COLO668 (cell line): ENCODE results near the gene GALNT9.

Experiments used
- DNase-seq: peaks from one replicate; lab custom pipeline; 2025; ENCODE audit not compliant: unreplicated experiment; lab: John Stamatoyannopoulos, UW

The GALNT9 gene

DNA sequence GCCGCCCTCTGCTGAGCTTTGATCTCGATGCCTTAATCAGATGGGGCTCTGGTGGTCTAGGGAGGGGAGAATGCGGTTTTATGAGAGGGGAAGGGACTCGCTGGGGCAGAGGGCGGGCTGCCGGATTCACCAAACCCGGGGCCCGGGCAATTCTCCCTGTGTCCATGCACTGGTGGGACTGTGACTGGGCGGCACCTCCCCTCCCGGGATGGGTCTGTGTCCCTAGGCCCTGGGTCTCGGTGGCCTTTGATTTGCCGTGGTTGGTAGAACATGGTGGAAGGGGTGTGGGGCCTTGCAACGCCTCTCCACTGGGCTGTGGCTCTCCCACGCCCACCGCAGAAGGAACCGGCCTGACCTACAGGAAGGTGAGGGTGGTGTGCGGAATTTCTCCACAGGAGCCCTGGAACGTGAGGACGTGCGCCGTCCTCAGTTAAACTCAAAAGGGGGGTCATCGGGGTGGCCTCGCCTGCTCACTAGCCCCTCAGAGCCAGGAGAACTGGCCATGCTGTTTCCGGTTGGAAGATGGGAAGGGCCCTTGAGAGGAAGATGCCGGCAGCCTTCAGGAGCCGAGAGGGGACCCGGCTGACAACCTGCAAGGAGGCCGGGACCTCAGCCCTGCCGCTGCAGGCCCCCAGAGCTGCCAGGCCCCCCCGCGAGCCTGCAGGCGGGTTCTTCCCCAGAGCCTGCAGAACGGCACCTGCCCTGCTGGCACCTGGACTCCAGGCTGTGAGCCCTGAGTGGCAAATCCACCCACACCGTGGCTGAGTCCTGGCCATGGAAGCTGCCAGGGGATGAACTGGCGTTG lies 141.5 kb downstream of the GALNT9 start:
- no peak for DNase-seq

- no peak for DNase-seq
Observed at GRCh38 chr12:132186857-132187620, 142.3 kb downstream of the GALNT9 start.

GRCh38 chr12:132186208-132186856 lies 143.1 kb downstream of the GALNT9 start:
- DNase-seq = no peak

DNA sequence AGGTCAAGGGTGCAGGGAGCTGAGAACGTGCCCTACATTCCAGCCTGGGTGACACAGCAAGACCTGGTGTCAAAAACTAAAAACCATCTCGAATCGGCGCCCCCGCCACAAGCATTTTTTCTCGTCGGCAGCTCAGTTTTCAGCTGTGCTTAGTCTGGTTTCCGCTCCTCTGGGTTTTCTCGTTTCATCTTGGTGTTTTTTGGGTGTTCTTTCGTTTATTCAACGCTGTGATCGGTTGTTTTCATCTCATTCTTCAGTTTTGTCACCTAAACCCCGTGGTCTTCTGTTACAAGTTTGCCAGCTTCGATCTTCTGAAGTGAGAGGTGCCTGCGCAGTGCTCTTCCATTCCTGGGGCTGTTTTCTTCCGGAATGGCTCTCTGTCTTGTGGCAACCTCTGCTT lies 143.7 kb downstream of the GALNT9 start:
- DNase-seq = no peak

DNA sequence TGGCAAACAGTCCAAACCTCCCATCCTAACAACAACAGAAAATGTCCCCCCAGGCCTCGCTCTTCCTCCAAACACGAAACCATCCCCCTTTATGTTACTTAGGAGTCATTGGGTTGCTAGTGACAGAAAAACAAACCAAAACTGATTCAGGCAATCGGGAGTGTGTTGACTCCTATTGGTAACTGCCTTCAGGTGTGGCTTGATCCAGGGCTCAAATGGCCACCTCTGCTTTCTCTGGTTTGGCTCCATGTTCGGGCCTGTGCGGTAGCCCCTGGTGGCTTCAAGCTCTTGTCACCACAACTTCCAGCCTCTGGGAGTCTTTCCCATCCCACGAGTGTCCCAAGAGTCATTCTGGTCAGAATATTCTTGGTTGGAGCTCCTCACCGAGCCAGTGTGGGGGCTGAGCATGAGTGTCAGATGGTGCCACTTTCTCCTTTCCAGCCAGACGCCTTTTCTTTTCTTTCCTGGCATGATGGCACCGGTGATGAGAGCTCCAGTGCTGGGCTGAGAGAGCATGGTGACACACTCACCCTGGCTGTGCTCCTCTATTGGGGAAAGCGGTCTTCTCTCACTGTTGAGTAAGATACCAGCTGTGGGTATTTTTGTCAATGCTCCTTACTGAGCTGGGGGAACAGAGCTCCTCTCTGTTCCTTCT lies 146.6 kb downstream of the GALNT9 start:
- DNase-seq = no peak

- no peak for DNase-seq
Observed at GRCh38 chr12:132182206-132182710, 147.1 kb downstream of the GALNT9 start.

DNA sequence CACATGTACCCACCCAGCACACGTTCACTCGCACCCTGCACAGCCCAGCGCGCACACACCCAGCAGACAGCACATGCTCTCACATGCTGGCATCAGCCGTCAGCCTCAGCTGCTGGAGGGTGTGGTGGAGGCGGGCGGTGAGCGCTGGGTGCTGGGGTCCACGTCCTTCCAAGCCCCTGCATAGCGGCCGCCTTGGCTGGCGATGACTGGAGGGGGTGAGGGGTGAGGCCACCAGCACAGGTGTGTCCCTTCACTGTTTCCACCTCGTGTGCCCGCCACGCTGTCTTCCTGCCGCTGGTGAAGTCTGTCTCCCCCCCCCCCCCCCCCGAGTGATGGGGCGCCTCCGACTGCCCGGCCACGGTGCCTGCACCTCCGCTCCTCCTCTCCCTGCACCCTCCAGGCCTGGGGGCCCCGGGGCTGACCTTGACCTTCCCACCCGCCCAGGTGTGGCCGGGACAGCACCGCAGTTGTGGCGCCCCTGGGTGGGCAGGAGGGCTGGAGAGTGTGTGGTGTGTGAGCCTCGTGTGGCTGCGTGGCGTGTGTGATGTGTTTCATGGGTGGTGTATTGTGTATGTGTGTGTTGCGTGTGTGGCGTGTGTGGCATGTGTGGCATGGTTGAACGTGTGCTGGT lies 147.7 kb downstream of the GALNT9 start:
- DNase-seq = no peak

DNA sequence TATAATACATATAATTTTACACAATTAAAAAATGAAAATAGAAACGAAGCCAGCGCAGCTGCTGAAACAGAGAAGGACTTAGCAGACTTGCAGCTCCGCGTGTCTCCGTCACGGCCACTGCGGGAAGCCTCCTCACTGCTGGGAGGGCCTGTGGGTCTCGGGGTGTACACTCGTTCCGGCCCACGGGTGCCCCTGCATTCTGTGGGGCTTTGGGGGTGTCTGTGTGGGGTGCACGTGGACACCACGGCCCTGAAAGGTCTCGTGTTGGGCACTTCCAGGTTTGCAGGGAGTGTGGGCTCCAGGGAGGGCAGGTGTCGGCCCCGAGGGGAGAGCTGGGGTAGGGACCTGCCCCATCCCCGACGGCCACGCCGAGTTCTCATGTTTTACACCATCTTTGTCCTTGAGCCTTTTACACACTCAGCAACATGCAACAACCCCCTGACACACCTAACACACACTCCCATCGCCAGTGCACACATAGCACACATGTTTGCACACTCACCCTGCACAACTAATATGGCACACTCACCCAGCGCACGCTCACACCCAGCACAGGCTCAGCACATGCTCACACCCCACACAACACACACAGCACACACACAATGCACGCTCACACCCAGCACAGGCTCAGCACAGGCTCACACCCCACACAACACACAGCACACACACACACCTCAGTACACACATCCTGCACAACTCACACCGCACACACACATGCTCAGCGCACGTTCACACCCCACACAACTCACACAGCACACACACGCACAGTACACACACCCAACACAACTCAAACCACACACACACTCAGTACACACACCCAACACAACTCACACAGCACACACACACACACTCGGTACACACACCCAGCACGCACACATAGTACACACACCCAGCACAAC lies 148.5 kb downstream of the GALNT9 start:
- DNase-seq = no peak

DNA sequence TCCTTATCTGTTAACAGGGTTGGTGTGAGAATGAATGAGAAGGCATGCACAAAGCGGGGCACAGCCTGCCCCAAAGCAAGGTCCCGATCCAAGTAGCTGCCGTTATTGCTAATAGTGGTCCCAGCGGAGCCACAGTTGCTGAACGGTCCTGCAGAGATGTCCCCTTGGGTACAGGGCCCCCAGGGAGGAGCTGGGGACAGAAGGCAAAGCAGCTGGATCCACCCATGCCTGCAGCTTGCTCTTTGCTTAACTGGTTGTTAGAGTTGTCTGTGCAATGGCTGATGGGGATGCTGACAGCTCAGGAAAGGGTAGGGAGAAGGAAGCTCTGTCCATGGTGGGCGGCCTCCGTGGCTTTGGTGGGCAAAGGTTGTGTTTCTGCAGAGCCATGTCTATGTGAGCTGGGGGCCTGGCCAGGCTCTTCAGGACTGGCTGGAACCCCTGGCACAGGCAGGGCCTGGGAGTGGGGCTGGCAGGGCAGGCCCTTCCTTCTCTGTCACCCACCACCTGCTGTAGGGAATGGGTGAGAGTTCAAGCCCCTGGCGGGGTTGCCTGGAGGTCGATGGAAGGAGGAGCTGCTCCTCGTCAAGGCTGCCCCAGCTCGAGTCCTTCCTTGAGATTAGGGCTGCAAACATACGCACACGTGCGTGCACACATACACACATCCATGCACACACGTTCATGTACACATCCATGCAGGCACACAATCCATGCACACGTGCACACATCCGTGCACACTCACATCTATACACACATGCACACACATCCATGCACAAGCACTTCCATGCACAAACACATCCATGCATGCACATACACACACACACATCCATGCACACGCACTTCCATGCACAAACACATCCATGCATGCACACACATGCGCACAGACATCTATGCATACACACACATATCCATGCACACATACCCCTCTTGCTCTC lies 149.7 kb downstream of the GALNT9 start:
- DNase-seq = no peak

DNA sequence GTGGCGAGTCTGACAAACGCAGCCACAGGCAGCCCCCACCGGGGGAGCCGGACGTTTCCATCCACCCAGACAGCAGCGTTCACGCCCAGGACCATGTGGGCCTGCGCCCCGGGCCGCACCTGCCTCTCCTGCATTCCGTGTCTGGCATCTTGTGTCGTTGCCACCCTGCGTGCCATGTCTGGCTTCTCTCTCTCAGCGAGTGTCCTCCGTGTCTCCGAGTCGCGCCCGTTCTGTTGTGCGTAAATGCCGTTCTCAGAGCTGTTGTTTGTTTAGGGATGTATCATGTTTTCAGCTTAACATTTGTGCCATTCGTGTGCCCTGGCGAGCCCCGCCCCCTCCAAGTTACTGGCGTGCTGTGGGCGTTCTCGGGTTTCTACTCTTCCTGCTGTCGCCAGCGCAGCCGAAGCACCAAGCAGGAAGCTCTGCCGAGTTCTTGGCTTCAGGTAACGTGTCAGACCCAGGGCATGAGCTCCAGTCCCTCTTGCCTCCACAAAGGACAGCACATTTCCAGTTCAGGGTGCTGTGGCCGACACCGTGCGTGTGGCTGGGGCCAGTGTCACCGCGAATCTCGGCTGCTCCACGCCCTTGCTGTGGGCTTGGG lies 150.5 kb downstream of the GALNT9 start:
- DNase-seq = peak; percentile 63

- no peak for DNase-seq
Observed at GRCh38 chr12:132178316-132178715, 151.1 kb downstream of the GALNT9 start.

- DNase-seq = no peak
Observed at GRCh38 chr12:132176920-132177551, 152.4 kb downstream of the GALNT9 start.

DNA sequence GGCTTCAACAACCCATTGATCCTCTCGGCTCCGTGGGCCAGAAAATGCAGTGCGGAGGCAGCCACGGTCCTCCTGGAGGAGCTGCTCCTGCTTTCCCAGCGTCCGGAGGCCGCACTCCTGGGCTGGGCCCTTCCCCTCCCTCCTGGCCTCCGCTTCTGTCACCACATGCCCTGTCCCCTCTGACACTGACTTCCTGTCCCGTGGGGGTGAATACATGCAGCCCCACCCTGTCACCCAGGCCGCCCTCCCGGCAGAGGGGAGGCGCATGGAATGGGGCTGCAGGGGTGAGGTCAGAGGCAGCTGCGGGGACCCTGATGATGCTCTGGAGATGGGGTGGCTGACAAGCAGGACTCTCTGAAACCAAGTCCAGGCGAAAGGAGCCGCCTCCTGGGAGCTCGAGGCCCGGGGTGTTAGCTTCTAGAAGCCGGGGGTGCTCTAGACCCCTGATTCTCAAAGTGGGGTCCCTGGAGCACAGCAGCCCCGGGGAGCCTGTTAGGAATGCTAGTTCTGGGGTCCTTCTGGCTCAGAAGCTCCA lies 152.9 kb downstream of the GALNT9 start:
- no peak for DNase-seq

- no peak for DNase-seq
Observed at GRCh38 chr12:132175496-132176384, 153.6 kb downstream of the GALNT9 start.

DNA sequence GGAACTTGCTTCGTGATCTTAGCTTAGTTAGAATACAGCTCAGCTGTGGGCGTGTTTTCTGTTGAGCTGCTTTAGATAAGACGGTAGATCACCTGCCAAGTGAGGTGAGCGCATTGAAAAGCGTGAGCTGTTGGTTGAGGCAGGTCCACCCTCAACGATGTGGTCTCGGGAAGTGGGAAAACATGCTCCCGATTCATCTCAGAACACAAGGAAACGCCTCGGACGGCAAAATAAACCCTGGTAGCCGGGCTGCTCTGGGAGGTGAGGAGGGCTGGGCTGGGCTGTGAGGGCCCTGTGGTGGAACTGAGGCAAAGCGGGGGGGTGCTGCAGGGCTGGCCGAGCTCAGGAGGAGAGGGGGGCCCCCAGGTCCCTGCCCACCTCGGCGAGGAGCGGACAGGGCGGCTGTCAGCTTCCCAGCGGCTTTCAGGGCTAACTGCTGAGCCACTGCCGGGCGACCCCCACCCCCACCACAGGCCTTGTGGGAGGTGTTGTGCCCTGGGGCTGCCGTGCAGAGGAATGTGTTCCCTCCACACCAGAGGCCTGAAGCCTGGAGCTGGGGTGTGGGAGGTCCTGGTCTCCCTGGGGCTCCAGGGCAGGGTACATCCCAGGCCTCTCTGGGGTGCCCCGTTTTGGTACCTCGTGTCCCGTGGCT lies 154.4 kb downstream of the GALNT9 start:
- no peak for DNase-seq
